Measurements from ENCODE around the gene ST3GAL3.

The ST3GAL3 gene

GRCh38 chr1:43883321-43883720, 176.0 kb downstream of the ST3GAL3 start:
- DNase-seq: no peak

- no peak for DNase-seq
Observed at GRCh38 chr1:43885279-43885801, 178.0 kb downstream of the ST3GAL3 start.

- DNase-seq: no peak
Observed at GRCh38 chr1:43887748-43888147, 180.4 kb downstream of the ST3GAL3 start.

- DNase-seq: peak; percentile 28
Observed at GRCh38 chr1:43890815-43891214, 183.5 kb downstream of the ST3GAL3 start.

GRCh38 chr1:43893006-43893405, 185.7 kb downstream of the ST3GAL3 start:
- DNase-seq: peak; percentile 83

- no peak for DNase-seq
Observed at GRCh38 chr1:43898981-43899380, 191.6 kb downstream of the ST3GAL3 start.

GRCh38 chr1:43900386-43900785, 193.1 kb downstream of the ST3GAL3 start:
- no peak for DNase-seq

- DNase-seq: no peak
Observed at GRCh38 chr1:43901196-43901961, 194.0 kb downstream of the ST3GAL3 start.

GRCh38 chr1:43902058-43902831, 194.9 kb downstream of the ST3GAL3 start:
- DNase-seq: no peak

- no peak for DNase-seq
Observed at GRCh38 chr1:43904660-43905551, 197.6 kb downstream of the ST3GAL3 start.

GRCh38 chr1:43908226-43908625, 200.9 kb downstream of the ST3GAL3 start:
- no peak for DNase-seq

- no peak for DNase-seq
Observed at GRCh38 chr1:43908858-43909257, 201.5 kb downstream of the ST3GAL3 start.

GRCh38 chr1:43910343-43910742, 203.0 kb downstream of the ST3GAL3 start:
- DNase-seq: no peak

- peak; percentile 75 for DNase-seq
Observed at GRCh38 chr1:43912607-43913006, 205.3 kb downstream of the ST3GAL3 start.

GRCh38 chr1:43913051-43913501, 205.7 kb downstream of the ST3GAL3 start:
- DNase-seq: no peak

- DNase-seq: peak; percentile 40
Observed at GRCh38 chr1:43913666-43914360, 206.5 kb downstream of the ST3GAL3 start.

- no peak for DNase-seq
Observed at GRCh38 chr1:43914576-43915525, 207.5 kb downstream of the ST3GAL3 start.

- no peak for DNase-seq
Observed at GRCh38 chr1:43919906-43920305, 212.6 kb downstream of the ST3GAL3 start.

GRCh38 chr1:43921022-43921421, 213.7 kb downstream of the ST3GAL3 start:
- no peak for DNase-seq

GRCh38 chr1:43924516-43924915, 217.2 kb downstream of the ST3GAL3 start:
- peak; percentile 59 for DNase-seq

GRCh38 chr1:43925846-43926245, 218.5 kb downstream of the ST3GAL3 start:
- peak; percentile 32 for DNase-seq

Measured in fibroblast of skin of right biceps (primary cell).